ENCODE measurements around the gene ZBTB11.
"Not testable (repeated sequence)": the region's sequence is repeated elsewhere in the genome, so short reads cannot be mapped to it uniquely, and the experiment has no call there.

ZBTB11 gene

GRCh38 chr3:101691685-101692671 is 15.0 kb upstream of the ZBTB11 start:
- not testable (repeated sequence) for DNase-seq (ENCODE audit: low spot score)

DNA sequence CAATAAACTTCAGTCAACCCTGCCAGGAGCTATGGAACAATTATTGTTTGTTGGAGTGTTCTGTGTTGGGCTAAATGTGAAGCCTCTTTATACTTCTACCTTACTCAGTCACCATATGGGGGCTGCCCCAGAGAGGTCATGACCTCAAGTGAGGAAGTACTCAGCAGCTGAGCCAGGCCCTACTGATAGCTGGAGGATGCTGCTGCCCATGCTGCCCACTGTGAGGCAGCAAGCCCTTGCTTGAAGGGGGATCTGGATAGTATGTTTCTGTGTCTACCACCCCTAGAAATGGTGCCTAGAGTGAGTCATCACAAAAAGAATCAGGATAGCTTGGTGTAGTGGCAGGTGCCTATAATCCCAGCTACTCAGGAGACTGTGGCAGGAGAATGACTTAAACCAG is 14.0 kb upstream of the ZBTB11 start:
- DNase-seq (ENCODE audit: low spot score): no peak

GRCh38 chr3:101689286-101689685 is 12.4 kb upstream of the ZBTB11 start:
- no peak for DNase-seq (ENCODE audit: low spot score)

DNA sequence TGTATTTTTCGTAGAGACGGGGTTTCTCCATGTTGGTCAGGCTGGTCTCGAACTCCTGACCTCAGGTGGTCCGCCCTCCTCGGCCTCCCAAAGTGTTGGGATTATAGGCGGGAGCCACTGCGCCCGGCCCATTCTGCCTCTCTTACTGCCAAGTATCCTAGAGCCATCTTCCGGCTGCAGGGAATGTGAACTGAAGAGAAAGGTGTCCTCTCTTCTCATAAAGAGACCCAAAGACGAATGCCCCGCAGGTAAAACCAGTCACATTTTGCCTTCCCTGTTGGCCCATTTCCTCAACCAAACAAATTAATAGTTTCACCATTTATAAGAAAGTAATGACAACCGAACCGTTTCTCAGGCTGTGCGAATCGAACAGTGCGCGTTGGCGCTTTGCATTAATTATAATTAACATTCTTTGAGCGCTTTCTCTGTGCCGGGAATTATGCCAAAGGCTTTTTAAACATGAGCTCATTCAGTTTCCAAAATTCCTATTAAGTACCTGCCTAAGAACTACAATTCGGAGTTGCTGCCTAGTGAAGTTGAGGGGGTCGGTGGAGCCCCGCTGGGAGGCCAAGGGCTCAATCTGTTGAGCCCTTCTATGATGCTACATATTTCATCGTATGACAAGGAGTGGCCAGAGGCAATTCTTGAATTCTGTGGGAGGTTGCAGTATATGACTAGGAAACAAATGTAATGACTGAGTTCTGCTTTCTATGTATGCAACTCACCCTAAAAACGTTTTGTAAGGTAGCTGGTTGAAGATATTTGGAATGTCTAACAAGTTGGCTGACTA is 10.4 kb upstream of the ZBTB11 start:
- DNase-seq (ENCODE audit: low spot score): no peak

DNA sequence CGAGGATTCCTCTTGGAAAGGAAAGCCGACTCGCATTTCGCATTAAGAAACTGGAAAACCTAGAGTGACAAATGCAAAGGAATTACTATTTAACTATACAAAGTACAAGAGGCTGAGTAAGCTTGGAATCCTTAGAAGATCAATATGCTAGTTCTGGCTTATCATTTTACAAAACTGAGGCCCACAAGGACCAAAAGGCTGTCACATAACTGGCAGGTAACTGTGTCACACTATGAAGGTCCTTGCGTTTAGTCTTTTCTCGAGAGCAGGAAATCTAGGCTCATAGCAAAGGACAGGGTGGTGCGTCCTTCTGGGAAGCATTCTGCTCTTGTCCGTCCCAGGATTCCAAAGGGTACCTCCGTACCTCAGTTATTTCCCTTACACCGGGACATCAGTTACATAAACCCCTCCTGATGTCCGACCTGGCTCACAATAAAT is 9.0 kb upstream of the ZBTB11 start:
- no peak for DNase-seq (ENCODE audit: low spot score)

GRCh38 chr3:101685050-101685400 is 8.1 kb upstream of the ZBTB11 start:
- no peak for DNase-seq (ENCODE audit: low spot score)

GRCh38 chr3:101680466-101680865 is 3.5 kb upstream of the ZBTB11 start:
- DNase-seq (ENCODE audit: low spot score): no peak

DNA sequence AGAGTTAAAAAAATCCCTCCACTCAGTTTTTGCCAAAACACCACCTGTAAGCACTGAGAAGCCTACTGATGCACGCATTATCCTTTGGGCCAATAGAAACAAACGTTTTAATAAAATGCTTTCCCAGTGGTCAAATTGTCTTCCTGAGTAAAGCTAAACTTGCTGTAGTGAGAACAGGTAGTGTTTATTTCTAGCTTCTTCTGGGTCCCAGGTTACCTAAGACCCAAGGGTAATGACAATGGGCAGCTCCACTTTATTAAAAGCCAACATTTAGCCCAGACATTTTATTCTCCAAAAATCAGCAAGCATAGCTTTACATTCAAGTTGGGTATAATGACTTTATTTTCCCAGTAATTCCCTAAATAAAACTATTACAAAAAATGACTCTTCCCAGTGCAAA is 1.9 kb upstream of the ZBTB11 start:
- not testable (repeated sequence) for DNase-seq (ENCODE audit: low spot score)

GRCh38 chr3:101677436-101678286 is 729 bp upstream of the ZBTB11 start:
- DNase-seq (ENCODE audit: low spot score): no peak

DNA sequence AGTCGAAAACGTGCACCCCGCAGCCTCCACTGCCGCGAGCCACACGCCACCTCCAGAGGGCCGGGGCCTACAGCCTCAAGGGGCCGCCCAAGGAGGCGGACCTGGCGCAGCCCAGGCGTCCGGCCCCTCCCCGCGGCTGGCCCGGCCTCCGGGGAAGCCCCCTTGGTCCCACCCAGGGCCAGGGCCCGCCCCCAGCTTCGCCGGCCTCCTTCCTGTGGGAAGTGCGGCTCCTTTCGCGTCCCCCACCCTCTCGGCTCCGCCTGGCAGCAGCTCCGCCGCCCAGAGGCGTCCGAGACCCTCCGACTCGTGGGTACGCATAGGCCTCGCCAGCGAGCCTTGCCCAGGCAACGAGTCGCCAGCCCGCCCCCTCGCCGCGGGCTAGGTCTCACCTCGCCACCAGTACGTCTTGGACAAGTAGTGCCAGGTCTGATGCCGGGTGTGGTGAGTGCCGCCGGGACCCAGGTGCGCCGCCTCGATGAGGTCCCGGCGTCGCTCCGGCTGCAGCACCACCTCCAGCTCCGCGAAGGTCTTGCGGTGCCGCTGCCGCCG is 642 bp downstream of the ZBTB11 start:
- DNase-seq (ENCODE audit: low spot score): peak; percentile 94

DNA sequence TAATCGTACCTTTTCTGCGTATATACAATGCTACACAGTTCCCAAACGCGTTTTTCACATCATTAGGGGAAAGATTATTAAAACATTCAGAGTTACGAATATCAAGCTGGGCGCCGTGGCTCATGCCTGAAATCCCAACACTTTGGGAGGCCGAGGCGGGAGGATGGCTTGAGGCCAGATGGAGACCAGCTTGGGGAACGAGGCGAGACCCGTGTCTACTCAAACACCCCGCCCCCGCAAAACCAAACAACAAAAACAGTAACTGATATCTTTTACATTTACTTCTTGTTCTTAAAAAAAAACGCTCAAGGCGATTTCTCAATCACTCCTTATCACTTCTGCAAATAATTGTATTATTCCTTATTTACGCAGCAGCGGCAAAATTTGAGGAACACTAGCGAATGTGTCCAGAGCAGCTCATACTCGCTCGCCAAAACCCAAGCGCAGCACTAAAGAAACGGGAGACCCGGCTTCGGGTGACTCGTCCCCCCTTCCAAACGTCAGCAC is 1.2 kb downstream of the ZBTB11 start:
- no peak for DNase-seq (ENCODE audit: low spot score)

DNA sequence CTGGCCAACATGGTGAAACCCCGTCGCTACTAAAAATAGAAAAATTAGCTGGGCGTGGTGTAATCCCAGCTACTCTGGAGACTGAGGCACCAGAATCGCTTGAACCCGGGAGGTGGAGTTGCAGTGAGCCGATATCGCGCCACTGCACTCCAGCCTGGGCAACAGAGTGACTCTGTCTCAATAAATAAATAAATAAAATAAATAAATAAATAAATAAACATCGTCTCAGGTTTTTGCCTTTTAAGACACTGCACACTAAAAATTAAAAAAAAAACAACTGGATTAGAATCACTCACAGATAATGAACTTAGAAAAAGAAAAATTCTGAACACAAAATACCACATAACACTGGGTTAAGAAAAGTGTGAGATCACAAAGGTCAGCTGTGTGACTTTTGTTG is 2.4 kb downstream of the ZBTB11 start:
- no peak for DNase-seq (ENCODE audit: low spot score)

DNA sequence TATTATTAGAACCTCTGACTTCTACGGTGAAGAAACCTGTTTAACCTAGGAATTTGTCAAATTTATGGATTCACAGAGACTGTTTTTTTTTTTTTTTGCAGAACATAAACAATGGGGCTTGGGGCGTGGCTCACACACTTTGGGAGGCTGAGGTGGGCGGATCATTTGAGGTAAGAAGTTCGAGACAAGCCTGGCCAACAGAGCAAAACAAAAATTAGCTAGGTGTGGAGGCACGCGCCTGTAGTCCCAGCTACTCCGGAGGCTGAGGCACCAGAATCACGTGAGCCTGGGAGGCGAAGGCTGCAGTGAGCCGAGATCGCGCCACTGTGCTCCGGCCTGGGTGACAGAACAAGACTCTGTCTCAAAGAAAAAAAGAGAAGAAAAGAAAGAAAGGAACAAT is 3.0 kb downstream of the ZBTB11 start:
- DNase-seq (ENCODE audit: low spot score): no peak

GRCh38 chr3:101671014-101671413 is 5.9 kb downstream of the ZBTB11 start:
- DNase-seq (ENCODE audit: low spot score): no peak

DNA sequence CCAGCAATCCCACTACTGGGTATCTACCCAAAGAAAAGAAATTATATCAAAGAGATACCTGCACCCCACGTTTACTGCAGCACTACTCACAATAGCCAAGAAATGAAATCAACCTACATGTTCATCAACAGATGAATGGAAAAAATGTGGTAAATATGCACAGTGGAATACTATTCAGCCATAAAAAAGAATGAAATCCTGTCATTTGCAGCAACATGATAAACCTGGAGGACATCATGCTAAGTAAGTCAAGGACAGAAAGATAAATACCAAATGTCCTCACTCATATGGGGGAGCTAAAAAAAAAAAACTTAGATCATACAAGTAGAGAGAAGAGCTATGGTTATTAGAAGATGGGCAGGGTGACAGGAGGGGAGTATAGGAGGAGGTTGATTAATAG is 9.1 kb downstream of the ZBTB11 start:
- DNase-seq (ENCODE audit: low spot score): no peak

- no peak for DNase-seq (ENCODE audit: low spot score)
Observed at GRCh38 chr3:101667331-101667730, 9.6 kb downstream of the ZBTB11 start.

- DNase-seq (ENCODE audit: low spot score): no peak
Observed at GRCh38 chr3:101665851-101666250, 11.1 kb downstream of the ZBTB11 start.

- DNase-seq (ENCODE audit: low spot score): no peak
Observed at GRCh38 chr3:101665357-101665756, 11.6 kb downstream of the ZBTB11 start.

DNA sequence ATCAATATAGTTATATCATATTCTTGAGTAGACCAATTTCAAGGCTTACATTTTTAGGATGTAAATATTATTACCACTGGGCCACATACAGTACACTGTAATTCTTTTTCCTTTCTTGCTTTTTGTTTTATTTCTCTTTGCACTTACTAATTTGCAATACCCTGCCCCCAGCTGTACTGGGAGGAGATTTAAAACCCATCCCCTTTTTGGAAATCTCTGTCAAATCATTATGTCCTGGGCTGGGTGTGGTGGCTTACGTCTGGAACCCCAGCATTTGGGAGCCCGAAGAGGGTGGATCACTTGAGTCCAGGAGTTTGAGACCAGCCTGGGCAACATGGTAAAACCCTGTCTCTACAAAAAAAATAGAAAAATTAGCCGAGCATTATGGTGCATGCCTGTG is 16.2 kb downstream of the ZBTB11 start:
- DNase-seq (ENCODE audit: low spot score): no peak

GRCh38 chr3:101656651-101657050 is 20.3 kb downstream of the ZBTB11 start:
- no peak for DNase-seq (ENCODE audit: low spot score)

DNA sequence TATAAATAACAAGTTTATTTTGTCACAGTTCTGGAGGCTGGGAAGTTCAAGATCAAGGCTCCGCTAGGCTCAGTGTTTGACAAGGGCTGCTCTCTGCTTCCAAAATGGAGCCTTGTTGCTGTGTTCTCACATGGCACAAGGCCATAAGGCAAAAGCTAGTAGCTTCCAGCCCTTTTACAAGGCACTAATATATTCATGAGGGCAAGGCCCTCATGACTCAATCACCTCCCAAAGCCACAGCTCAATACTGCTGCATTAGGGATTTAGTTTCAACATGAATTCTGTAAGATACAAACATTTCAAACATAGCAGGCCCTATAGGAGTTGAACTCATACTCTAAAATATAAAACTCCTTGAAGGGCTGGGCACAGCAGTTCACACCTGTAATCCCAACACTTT is 30.2 kb downstream of the ZBTB11 start:
- no peak for DNase-seq (ENCODE audit: low spot score)
